GM12891 (cell line): ENCODE data around the gene TRIP6.

ENCODE experiments used
- POLR2A ChIP-seq: IDR thresholded peaks from 2 replicates; pipeline ENCODE4 v1.6.1; 2011; ENCODE audit warnings: low read depth, low read length, control low read depth
- POU2F2 ChIP-seq: IDR thresholded peaks from 2 replicates; pipeline ENCODE4 v1.6.1; 2011; ENCODE audit warnings: low read depth, mild to moderate bottlenecking, control low read depth, low read length, moderate library complexity
- SPI1 ChIP-seq: IDR thresholded peaks from 2 replicates; pipeline ENCODE4 v1.6.1; 2011; ENCODE audit warnings: low read depth, low read length, control low read depth

DNA sequence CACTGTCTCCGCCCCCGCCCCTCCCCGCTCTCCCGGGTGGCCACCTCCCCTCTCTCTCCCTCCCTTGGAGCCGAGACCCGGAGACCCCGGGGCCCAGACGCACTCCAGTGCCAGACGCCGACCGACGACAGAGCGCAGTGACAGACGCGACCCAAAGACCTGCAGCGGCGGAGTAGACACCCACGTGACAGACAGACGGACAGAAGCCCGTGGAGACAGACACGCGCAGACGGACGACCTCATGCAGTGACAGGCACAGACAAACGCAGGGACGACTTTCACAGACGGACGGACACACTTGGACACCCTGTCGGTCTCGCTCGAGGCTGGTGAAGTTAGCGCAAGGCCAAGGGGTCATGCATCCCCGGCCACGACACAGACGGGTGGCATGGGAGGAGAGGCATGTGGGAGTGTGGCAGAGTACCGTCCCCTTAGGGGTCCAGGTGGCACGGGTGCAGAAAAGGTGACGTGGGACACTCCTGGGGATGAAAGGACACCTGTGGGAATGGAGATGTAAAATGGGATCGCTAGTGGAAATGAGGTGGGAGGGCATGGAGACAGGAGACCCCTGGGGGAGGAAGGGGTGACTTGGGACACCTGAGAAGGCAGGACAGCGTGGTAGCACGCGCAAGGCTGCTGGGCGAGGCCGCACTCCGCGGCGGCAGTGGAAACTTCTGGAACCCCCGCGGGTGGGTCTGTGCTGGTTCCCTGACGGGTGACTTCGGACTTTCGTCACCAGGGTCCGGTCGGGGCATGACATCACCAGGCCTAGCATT lies 29.0 kb downstream of the TRIP6 start:
- no peak for TF ChIP-seq POLR2A
- no peak for TF ChIP-seq POU2F2
- no peak for TF ChIP-seq SPI1
